COLO829 (cell line): ENCODE data around the gene ZNF148.

ENCODE experiments used
- DNase-seq: peaks from one replicate; pipeline ENCODE4 v3.0.0; 2012; ENCODE audit warnings: low spot score

Gene ZNF148

DNA sequence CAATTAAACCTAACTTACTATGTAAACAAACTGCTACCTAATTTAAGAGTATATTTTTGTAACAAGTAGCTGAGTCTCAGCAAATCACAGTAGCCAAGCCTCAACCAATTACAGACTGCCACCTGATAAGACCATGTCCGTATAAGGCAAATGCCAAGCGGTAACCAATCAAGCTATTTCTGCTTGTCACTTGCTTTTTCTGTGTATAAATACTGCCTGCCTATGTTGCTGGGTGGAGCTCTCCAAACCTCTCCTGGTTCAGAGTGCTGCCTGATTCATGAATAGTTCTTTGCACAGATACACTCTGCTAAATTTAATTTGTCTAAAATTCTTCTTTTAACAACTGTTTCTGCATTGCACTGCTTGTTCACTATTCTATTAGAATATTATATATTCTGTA is 42.6 kb downstream of the ZNF148 start:
- no peak for DNase-seq

DNA sequence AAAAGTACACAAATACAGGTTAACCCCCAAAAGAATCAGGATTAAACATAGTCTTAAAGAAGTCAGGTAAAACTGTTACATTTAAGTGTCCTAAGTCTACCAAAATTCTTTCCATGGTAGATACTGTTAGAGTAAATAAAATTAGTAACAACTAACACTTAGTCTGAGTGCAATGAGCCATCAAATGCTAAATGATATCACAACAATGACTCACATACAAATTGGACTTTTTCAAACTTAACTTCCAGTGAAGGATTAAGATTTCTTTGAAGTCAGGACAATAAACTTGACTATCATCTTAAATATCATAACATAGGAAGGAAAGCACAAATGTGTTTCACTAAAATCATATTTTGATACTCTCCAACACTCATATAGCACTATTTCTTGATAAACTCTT is 43.9 kb downstream of the ZNF148 start:
- DNase-seq, result no peak

DNA sequence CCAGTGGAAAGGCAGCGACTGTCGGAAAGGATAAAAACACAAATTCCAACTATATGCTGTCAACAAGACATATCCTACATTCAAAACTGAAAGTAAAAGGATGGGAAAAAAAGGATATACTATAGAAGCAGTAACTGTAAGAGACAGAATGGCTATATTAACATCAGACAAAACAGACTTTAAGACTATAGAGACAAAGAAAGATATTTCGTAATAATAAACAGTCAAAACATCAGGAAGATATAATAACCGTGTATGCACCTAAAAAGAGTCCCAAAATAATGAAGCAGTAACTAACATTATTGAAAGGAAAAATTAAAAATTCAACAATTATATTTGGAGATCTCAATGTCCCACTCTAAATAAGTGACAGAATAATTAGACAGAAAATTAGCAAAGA is 48.2 kb downstream of the ZNF148 start:
- no peak for DNase-seq

DNA sequence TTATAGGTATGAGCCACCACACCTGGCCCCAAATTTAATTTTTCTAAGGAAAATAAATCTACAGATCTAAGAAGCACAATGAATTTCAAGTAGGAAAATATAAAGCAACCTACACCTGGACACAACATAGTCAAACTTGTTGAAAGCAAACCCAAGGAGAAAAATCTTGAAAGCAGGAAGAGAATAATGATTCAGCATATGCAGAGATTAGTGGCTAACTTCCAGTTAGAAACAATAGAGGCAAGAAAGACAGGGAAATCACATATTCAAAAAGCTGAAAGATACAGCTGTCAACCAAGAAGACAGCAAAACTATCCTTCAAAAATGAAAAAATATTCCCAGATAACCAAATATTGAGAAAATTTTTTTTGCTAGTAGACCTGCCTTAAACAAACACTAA is 49.4 kb downstream of the ZNF148 start:
- no peak for DNase-seq

DNA sequence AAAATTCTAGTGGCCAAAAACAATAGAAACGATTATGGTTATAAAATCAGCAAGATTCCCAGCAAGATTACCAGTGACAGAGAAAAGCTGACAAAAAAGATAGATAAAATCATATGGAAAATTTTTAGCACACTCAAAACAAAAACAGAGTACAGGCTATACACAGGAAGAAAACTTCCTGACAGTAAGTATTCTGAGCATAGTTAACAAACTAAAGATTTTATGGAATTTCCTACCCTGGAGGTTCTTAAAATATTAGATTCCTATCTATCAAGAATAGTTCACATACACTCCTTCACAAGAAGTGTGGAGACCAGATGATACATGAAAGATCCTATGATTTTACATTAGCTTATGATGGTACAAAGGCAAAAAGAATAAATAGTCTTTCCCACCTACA is 50.8 kb downstream of the ZNF148 start:
- DNase-seq, result no peak

DNA sequence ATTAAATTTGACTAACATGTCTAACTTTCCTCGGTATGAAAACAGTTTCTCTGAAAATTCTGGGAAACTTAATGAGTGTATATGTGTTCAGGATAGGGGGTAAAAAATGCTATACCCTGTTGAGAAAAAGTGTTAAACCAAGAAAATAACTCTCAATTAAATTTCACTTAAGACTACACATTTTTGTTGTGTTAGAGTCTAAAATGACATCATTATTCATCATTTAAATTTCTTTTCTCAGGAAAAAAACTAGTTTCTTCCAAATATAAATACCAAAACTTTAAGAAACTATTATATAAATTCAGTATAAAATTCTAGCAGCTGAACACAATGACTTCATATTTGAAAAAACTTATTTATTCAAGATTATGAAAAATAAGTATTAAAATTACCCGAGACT is 52.2 kb downstream of the ZNF148 start:
- DNase-seq, result no peak

DNA sequence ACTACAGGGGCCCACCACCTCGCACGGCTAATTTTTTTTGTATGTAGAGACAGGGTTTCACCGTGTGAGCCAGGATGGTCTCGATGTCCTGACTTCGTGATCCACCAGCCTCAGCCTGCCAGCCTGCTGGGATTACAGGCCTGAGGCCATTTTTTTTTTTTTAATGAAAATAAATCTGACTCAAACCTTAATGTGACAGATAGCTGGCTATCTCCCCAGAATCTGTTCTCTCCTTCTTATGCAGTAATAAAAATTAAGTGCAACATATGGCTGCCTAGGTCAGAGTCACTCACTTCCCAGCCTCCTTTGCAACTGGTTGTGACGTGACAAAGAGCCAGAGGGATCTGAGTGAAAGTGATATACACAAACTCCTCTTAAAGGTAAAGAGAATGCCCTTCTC is 53.0 kb downstream of the ZNF148 start:
- no peak for DNase-seq

DNA sequence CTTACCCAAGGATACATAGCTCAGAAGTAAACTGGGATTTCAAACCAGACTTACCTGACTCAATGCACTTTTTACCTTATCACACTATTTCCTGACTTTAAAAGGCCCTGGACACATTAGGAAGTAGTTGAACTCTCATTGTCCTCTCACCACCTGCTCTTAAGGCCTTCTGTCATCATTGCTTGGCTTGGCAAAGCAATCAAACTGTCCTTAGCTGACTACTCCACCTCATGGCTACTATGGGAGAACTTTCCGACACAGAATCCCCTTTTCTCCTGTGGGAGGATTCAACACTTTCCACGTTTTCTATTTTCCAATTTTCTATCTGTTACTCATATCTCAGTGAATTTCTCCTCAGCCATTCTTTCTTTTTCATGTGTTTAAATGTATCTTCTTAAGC is 55.4 kb downstream of the ZNF148 start:
- DNase-seq, result no peak

DNA sequence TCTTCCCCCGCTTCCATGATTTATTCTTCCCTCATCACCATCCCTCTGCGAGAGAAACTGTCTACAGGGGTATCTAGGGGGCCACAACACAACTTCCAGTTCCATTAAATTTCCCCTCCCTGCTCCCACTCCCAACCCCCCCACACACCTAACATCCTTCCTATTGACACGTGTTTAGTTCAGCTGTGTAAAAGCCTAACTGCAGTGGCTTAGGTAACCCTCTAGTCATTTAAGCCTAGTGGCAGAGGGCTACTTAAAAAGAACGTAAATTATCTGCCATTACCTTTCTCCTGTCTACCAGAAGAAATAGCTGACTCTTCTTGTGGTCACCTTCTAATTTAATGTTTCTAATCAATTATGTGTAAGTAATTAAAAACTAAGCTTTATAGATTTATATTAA is 56.3 kb downstream of the ZNF148 start:
- DNase-seq, result no peak

DNA sequence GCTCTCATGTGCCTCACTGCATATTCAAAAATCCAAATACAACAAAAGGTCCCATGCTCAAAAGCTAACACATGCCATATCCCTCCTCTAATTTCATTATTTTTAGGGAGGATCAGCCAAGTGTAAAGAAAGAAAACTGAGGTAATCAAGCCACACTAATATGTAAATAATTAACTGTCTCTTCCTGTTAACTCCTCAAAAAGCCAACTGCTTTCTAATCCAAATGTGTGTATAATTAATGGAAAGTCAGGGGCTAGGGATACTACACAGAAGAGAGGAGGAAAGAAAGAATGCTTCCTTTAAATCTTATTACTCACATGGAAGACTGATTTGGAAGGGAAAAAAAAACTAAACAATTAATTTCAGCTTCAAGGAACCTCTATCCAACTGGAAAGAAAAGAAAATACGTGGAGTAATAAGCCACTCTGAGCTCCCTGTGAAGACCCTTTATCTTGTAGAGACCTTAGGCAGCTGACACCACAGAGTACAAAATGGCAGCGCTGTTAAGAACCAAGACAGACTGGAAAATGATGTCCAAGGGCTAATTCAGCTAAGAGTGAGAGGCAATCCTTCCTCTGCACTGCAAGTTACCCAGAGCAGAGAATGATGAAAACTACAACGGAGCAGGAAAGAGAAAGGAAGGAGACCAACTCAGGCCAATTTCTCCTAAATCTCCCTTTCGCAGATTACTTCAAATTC is 56.8 kb downstream of the ZNF148 start:
- no peak for DNase-seq

DNA sequence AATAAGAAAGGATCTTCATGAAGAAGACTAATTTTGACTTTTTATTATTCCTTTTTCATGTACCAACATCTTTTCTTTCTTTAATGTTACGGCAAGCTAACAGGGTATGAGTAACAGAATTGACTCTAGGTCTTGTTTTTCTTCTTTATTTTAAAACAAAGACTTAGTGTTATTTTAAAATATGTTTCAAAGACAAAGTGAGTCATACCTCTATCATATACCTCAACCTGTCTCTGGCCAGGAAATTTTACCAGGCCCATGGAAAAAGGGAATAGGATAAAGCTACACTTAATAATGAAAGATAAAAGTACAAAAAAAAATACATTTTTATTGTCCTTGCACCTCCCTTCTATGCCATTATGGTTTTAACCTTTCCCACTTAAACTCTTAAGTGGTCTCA is 57.4 kb downstream of the ZNF148 start:
- DNase-seq, result peak; percentile 15

DNA sequence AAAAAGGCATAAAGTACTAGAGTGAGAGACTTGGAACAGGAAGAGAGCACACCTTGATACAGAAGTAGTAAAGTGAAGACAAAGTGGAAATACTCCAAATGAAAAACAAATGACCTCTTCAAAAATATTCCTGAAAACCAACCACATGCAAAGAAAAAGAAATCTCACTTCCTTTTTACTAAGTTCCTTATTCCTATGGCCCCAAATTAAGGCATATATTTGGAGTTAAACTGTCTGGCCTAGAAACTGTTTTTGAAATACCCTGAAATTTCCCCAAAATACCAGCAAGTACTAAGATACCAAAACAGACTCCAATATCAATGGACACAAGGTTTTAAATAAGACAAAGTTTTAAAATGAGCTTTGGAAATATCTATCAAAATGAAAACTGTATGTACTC is 58.2 kb downstream of the ZNF148 start:
- DNase-seq, result no peak

DNA sequence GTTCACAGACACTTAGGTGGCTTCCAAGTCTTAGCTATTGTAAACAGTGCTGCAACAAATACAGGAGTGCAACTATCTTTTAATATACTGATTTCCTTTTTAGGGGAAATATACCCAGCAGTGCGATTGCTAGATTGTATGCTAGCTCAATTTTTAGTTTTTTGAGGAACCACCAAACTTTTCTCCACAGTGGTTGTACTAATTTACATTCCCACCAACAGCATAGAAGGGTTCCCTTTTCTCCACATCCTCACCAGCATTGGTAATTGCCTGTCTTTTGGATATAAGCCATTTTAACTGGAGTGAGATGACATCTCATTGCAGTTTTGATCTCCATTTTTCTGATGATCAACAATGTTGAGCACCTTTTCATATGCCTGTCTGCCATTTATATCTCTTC is 58.9 kb downstream of the ZNF148 start:
- DNase-seq, result no peak

DNA sequence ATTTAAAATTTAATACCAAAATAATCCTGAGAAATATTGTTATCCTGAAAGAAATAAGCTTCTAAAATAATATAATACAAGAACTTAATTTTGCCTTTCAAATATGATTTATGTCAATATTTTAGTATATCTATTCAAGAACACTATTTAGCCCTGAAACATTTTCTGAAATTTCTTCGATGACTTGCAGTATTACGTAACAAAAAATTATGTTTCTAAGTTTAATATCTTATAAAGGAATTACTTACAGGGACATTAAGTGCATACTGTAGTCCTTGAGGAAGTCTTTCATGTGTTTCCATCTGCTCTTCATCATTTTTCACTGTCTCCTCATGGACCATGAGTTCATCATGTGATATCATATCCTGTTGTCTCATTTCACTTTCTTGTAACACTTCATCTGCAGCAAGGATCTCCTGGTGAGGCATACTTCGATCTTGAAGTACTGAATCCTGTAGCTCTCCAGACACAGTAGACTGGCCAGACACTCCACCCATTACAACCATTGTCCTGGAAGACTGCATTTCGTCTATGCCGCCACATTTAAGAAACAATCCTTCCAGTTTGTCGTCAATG is 62.0 kb downstream of the ZNF148 start:
- no peak for DNase-seq

DNA sequence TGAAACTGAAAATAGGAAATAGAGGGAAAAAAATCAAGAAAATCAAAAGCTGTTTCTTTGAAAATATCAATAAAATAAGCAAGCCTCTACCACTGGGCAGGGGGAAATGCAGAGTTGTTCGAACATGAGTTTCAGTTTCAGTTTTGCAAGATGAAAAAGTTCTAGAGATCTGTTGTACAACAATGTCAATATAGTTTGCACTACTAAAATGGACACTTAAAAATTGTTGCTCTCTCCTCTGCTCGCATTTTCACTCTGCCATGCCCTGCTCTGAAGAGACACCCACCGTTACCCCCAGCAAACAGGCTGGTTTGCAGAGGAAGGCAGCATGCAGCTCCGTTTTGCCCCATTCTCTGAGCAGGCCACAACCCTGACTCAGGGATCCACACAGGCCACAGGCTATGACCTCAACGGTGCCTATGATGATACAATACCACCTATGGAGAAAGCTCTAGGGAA is 64.5 kb downstream of the ZNF148 start:
- DNase-seq, result no peak

DNA sequence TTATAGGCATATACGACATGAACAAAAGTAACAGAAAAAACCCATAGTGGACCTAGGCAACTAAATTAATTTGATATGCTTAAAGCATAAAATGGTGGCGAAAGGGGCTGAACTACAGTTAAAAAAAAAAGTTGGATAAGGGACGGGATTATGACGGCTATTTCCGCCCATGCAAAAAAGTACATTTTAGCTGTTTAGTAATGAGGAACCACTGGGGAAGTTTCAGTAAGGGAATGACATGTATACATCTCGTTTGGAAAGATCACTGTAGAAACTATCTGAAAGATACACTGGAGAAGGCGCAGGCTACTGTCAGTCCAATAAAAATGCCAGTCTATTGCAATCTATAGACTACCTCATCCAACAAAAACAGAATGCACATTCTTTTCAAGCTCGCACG is 65.6 kb downstream of the ZNF148 start:
- no peak for DNase-seq

DNA sequence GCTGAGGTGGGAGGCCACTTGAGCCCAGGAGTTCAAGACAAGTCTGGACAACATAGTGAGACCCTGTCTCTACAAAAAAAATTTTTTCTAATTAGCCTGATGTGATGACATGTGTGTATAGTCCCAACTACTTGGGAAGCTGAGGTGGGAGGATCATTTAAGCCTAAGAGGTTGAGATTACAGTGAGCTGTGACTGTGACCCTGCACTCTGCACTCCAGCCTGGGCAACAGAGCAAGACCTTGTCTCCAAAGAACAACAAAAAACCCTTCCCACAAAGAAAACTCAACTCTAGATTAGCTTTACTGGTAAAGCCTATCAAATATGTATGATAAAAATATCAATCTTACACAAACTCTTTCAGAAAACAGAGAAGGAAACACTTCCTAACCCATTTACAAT is 68.5 kb downstream of the ZNF148 start:
- DNase-seq, result no peak

DNA sequence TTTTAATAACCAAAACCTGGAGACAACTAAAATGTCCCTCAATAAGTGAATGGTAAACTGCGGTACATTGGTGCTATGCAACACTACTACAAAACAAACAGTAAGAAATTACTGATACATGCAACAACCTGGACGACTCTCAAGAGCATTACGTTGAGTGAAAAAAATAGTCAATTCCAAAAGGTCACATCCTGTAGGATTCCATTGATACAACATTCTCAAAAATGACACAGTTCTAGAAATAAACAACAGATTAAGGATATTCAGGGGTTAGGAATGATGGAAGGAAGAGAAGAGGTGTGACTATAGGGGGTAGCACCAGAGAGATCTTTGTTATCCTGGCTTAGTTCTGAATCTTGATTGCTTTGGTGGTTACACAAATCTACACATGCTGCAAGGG is 72.2 kb downstream of the ZNF148 start:
- DNase-seq, result no peak

DNA sequence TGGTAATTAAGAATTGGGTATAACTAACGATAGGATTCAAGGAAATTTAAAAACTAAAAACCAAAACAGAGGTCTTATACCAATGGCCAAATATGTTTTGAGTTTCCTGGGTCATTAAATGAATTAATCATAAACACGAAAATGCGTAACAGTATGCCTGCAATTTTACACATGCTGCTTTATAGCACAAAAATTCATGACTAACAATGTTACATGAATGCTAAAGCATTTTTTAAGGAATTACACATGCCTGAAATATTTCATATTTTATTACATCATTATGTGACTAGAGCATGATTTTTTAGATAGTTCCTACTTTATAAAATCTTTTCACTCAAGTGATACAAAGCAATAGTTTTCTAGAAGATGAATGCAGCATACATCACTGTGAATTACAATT is 74.7 kb downstream of the ZNF148 start:
- no peak for DNase-seq

DNA sequence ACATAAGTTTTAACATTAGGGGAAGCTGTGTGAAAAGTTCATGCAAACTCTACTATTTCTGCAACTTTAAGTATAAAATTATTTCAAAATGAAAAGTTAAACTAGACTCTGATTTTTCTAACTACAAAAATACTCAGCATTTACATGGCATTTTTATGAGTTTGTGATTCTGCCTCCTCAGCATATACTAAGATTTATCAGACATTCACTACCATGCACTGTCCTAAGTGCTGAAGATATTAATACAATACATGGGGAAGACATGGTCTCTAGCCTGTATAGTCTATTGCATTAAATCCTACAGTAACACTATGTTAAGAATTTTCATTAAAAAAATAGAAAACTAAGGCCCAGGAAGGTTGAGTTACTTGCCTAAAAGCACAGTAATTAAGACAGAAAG is 80.7 kb downstream of the ZNF148 start:
- DNase-seq, result no peak

DNA sequence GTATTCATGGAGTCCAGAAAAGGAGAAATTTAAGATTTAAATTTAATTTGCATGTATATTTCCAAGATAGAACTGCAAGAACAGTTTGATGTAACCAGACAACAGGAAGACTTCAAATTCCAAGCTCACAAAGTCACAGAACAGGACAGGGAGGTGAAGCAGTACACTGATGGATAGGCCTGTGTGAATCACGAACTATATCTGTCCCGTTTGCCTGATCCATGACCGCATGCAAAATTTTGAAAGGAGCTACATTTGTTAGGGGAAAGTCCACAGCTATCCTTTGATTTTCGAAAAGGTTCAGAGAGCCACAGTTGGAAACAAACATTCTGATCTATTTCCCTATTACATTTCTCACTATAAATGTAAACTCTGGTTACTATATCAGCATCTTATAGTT is 83.1 kb downstream of the ZNF148 start:
- no peak for DNase-seq

DNA sequence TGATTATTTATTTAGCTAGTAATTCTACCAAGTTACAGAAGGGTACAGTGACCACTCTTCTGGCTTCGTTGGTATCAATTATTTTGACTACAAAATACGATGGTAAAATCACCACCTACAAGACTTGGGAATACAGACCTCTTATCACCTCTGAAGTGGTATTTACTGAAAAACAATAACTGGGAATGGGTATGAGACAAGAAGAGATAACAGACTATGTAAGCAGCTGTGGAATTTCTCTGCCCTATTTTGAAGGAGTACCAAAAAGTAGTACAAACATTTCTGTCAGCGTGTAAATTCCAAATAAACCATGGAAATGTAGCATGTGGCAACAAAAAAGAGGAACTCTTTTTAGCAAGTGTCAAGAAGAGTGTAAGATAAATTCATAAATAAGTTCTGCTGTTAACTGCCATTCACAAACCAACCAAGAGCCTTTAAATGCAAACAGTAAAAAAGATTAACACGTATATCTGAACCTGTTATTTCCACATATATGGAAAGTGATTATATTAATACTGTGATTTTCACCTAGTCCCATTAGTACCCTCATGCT is 85.6 kb downstream of the ZNF148 start:
- no peak for DNase-seq

DNA sequence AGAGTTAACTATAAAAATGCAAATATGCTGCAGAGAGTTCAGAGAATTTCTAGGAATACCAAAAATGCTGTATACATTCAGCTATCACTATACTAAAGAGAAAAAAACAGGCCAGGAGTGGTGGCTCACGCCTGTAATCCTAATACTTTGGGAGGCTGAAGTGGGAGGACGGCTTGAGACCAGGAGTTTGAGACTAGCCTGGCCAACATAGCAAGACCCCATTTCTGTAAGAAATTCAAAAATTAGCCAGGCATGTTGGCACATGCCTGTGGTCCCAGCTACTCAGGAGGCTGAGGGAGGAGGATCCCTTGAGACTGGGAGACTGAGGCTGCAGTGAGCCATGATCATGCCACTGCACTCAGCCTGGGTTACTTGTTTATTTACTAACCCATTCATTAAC is 87.9 kb downstream of the ZNF148 start:
- no peak for DNase-seq

DNA sequence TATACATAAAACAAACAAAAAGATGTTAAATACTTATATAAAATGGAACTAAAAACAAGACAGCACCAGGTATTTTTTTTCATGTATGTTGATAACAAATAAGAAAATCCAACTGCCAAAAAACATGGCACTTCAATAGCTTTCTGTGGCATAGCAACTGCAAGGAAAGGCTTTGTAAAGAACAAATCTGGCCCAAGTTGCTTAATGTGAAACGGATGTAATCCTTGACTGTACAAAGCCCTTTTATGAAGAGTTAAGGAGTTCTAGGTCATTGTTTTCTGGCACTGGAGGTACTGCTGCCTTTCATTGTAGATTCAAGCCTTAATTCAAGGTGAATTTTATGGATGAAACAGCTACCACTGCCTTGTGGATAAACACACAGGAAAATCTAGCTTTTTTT is 93.7 kb downstream of the ZNF148 start:
- DNase-seq, result peak; percentile 5
